ENCODE data around the gene HTR3B. TPM values are rescaled to one million over a fixed set of nuclear protein-coding genes. Genes with fewer than 3 reads are reported as not detected.
"Not testable (repeated sequence)": the region's sequence is repeated elsewhere in the genome, so short reads cannot be mapped to it uniquely, and the experiment has no call there.

The HTR3B gene
- total RNA-seq, 6 donors from 2014 or later, result not detected

GRCh38 chr11:113935858-113936257, 31.3 kb downstream of the HTR3B start:
- TF ChIP-seq CTCF (IDR thresholded peaks at IDR 0.05) (no peak), POLR2A (IDR thresholded peaks at IDR 0.05) (no peak), POLR2AphosphoS5 (IDR thresholded peaks at IDR 0.05) (no peak), EP300 (IDR thresholded peaks at IDR 0.05) (no peak)
- Histone ChIP-seq H3K4me3 (no peak overlapping the region), H3K27me3 (no peaks in the 10 kb centered on the region), H3K36me3 (no peaks in the 10 kb centered on the region), H3K9me3 (no peaks in the 10 kb centered on the region), H3K4me1 (no peaks in the 10 kb centered on the region), H3K27ac (no peak overlapping the region)
- ATAC-seq (ENCODE audit: low FRiP score in 2 of 2) (no peak), DNase-seq (no peak)
- WGBS, 2 donors, result 62 to 69% methylated on average over 4 of the region's 4 CpGs

GRCh38 chr11:113937918-113938317, 33.3 kb downstream of the HTR3B start:
- Histone ChIP-seq H3K27ac (no peak overlapping the region), H3K4me1 (no peaks in the 10 kb centered on the region), H3K9me3 (no peaks in the 10 kb centered on the region), H3K36me3 (no peaks in the 10 kb centered on the region), H3K27me3 (no peaks in the 10 kb centered on the region), H3K4me3 (no peak overlapping the region)
- no peak for TF ChIP-seq POLR2A (IDR thresholded peaks at IDR 0.05)
- TF ChIP-seq CTCF (IDR thresholded peaks at IDR 0.05), result no peak
- TF ChIP-seq EP300 (IDR thresholded peaks at IDR 0.05), result no peak
- no peak for TF ChIP-seq POLR2AphosphoS5 (IDR thresholded peaks at IDR 0.05)
- DNase-seq, result no peak
- WGBS, 2 donors, result 80 to 85% methylated on average over 3 of the region's 3 CpGs
- no peak for ATAC-seq (ENCODE audit: low FRiP score in 2 of 2)

- no peaks in the 10 kb centered on the region for H3K27me3 ChIP-seq
- H3K27ac ChIP-seq, result no peak overlapping the region
- no peaks in the 10 kb centered on the region for H3K36me3 ChIP-seq
- ATAC-seq (ENCODE audit: low FRiP score in 2 of 2) (no peak), DNase-seq (no peak)
- no peaks in the 10 kb centered on the region for H3K4me1 ChIP-seq
- 86 to 91% methylated on average over 8 of the region's 8 CpGs for WGBS, 2 donors
- TF ChIP-seq POLR2A (IDR thresholded peaks at IDR 0.05), result no peak
- no peak for TF ChIP-seq CTCF (IDR thresholded peaks at IDR 0.05)
- TF ChIP-seq POLR2AphosphoS5 (IDR thresholded peaks at IDR 0.05), result no peak
- TF ChIP-seq EP300 (IDR thresholded peaks at IDR 0.05), result no peak
- H3K4me3 ChIP-seq, result no peak overlapping the region
- no peaks in the 10 kb centered on the region for H3K9me3 ChIP-seq
Observed at GRCh38 chr11:113942256-113942655, 37.7 kb downstream of the HTR3B start.

- not testable (repeated sequence) for H3K36me3 ChIP-seq; H3K9me3 ChIP-seq; DNase-seq; H3K27ac ChIP-seq; H3K27me3 ChIP-seq; H3K4me3 ChIP-seq; H3K4me1 ChIP-seq; ATAC-seq (ENCODE audit: low FRiP score in 2 of 2)
- 69 to 78% methylated on average over 2 of the region's 2 CpGs for WGBS, 2 donors
Observed at GRCh38 chr11:113946162-113946561, 41.6 kb downstream of the HTR3B start.

- TF ChIP-seq CTCF (IDR thresholded peaks at IDR 0.05), result no peak
- TF ChIP-seq POLR2AphosphoS5 (IDR thresholded peaks at IDR 0.05), result no peak
- no peak for TF ChIP-seq POLR2A (IDR thresholded peaks at IDR 0.05)
- TF ChIP-seq EP300 (IDR thresholded peaks at IDR 0.05), result no peak
Observed at GRCh38 chr11:113947994-113948393, 43.4 kb downstream of the HTR3B start.

More at GRCh38 chr11:113947994-113948393, 43.4 kb downstream of the HTR3B start:
- DNase-seq, result no peak
- 49 to 53% methylated on average over 4 of the region's 4 CpGs for WGBS, 2 donors
- ATAC-seq (ENCODE audit: low FRiP score in 2 of 2), result no peak
- H3K27ac ChIP-seq, result no peak overlapping the region
- no peak overlapping the region for H3K4me3 ChIP-seq
- no peaks in the 10 kb centered on the region for H3K9me3 ChIP-seq
- no peaks in the 10 kb centered on the region for H3K36me3 ChIP-seq
- H3K27me3 ChIP-seq, result no peaks in the 10 kb centered on the region
- no peaks in the 10 kb centered on the region for H3K4me1 ChIP-seq

All from upper lobe of left lung (tissue), 6 donors.